ENCODE data around the gene FAM229A. TPM values are rescaled to one million over a fixed set of nuclear protein-coding genes. Genes with fewer than 3 reads are reported as not detected.

The FAM229A gene
- total and polyA plus RNA-seq, 9 of the 15 experiments (the other 6 are each of a cell fraction or from before 2014, with no cell fraction given): 0.04 to 21.6 (median 7.4) TPM

- TF ChIP-seq RREB1 (CRISPR knock-in tag; IDR thresholded peaks at IDR 0.05) (0 out of 2 replicates have a peak, but pooled peaks have one; percentile 24), POLR2A (conservative IDR thresholded peaks at IDR 0.05) (no peak), POLR3G (IDR thresholded peaks at IDR 0.05; ENCODE audit: extremely low read depth, insufficient read length, insufficient replicate concordance) (no peak), POLR2B (IDR thresholded peaks at IDR 0.05; ENCODE audit: low read depth, partially characterized antibody) (no peak), U2AF2 (optimal IDR thresholded peaks at IDR 0.05; ENCODE audit: low read depth, low read length) (no peak), ZBTB1 (CRISPR knock-in tag; IDR thresholded peaks at IDR 0.05; ENCODE audit: borderline replicate concordance, low read depth) (no peak), CTBP1 (IDR thresholded peaks at IDR 0.05; ENCODE audit: borderline replicate concordance) (no peak; the same call in 1 of the 2 replicates), HEY1 (CRISPR knock-in tag; IDR thresholded peaks at IDR 0.05; ENCODE audit: borderline replicate concordance) (no peak), ELF2 (CRISPR knock-in tag; IDR thresholded peaks at IDR 0.05) (no peak), RBFOX2 (IDR thresholded peaks at IDR 0.05; ENCODE audit: low read depth, low read length) (no peak), MXI1 (IDR thresholded peaks at IDR 0.05; ENCODE audit: low read depth, low read length) (no peak), BACH1 (tag; IDR thresholded peaks at IDR 0.05) (no peak), SRSF3 (IDR thresholded peaks at IDR 0.05; ENCODE audit: insufficient read depth, low read length) (no peak), SLC30A9 (CRISPR knock-in tag; IDR thresholded peaks at IDR 0.05) (no peak), FOXA3 (CRISPR knock-in tag; conservative IDR thresholded peaks at IDR 0.05 in 1 of 2, IDR thresholded peaks at IDR 0.05 in 1 of 2) (no peak), GTF2F1 (IDR thresholded peaks at IDR 0.05; ENCODE audit: low read depth, low read length) (no peak)
Measured at GRCh38 chr1:32400876-32401631, 38.8 kb upstream of the FAM229A start (continued).

Data from K562 (cell line).